ENCODE data around the gene MAGEB1. TPM values are rescaled to one million over a fixed set of nuclear protein-coding genes. Genes with fewer than 3 reads are reported as not detected.

MAGEB1 gene
- polyA plus RNA-seq, 1 experiment, result not detected

DNA sequence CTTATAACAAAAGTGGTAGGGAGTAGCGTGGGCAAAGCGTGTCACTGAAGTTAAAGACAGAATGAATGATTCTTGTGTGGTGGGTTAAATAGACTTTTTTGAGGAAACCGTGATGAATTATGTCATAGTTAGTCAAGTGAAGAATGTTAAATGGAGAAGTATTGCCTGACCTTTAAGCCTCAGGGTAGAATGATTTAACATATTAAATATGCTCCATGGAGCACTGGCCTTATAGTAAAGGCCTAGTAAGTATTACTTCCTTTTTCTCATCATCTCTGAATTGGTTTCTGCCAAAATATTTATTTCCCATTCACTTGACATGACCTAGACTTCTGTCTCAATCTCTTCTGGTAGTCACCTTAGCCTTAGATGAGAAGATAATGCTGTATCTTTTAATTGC lies 23.7 kb downstream of the MAGEB1 start:
- no peak for TF ChIP-seq CTCF (IDR thresholded peaks at IDR 0.05; ENCODE audit: low read depth, low read length)
- Histone ChIP-seq H3K27ac (ENCODE audit: low read depth, low read length) (no peak overlapping the region), H3K4me3 (ENCODE audit: low read depth, low read length) (no peak overlapping the region), H3K9me3 (ENCODE audit: control insufficient read depth, insufficient read depth, low read length) (no peaks in the 10 kb centered on the region), H3K27me3 (ENCODE audit: control insufficient read depth, insufficient read depth, low read length) (no peaks in the 10 kb centered on the region)
- POLR2A ChIA-PET, result no interaction called here
- no peak for DNase-seq (ENCODE audit: low read depth, low spot score)
- CTCF ChIA-PET, result no interaction called here

GRCh38 chrX:30275498-30275897 lies 28.6 kb downstream of the MAGEB1 start:
- POLR2A ChIA-PET, result no interaction called here
- Histone ChIP-seq H3K27ac (ENCODE audit: low read depth, low read length) (no peak overlapping the region), H3K27me3 (ENCODE audit: control insufficient read depth, insufficient read depth, low read length) (no peaks in the 10 kb centered on the region), H3K9me3 (ENCODE audit: control insufficient read depth, insufficient read depth, low read length) (no peaks in the 10 kb centered on the region), H3K4me3 (ENCODE audit: low read depth, low read length) (no peak overlapping the region)
- CTCF ChIA-PET, result interaction anchor here (1.3 kb wide), 1 partner anchor 11 kb away, joined by 4 read pairs; no protein-coding TSS in a partner anchor
- DNase-seq (ENCODE audit: low read depth, low spot score), result no peak
- TF ChIP-seq CTCF (IDR thresholded peaks at IDR 0.05; ENCODE audit: low read depth, low read length), result peak; percentile 30; the same call in 1 of the 2 replicates

DNA sequence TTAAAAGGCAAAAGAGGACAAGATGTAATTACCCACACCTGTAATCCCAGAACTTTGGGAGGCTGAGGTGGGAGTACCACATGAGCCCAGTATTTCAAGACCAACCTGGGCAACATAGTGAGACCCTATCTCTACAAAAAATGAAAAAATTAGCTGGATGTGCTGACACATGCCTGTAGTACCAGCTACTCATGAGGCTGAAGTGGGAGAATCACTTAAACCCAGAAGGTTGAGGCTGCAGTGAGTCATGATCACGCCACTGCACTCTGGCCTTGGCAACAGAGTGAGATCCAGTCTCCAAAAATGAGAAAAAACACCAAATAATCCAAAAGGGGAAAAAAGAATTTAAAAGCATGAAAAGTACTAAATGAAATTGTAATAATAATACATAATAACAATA lies 31.4 kb downstream of the MAGEB1 start:
- H3K4me3 ChIP-seq (ENCODE audit: low read depth, low read length), result no peak overlapping the region
- H3K27me3 ChIP-seq (ENCODE audit: control insufficient read depth, insufficient read depth, low read length), result no peaks in the 10 kb centered on the region
- CTCF ChIA-PET, result no interaction called here
- no peak for TF ChIP-seq CTCF (IDR thresholded peaks at IDR 0.05; ENCODE audit: low read depth, low read length)
- POLR2A ChIA-PET, result no interaction called here
- H3K27ac ChIP-seq (ENCODE audit: low read depth, low read length), result no peak overlapping the region
- H3K9me3 ChIP-seq (ENCODE audit: control insufficient read depth, insufficient read depth, low read length), result no peaks in the 10 kb centered on the region
- no peak for DNase-seq (ENCODE audit: low read depth, low spot score)

DNA sequence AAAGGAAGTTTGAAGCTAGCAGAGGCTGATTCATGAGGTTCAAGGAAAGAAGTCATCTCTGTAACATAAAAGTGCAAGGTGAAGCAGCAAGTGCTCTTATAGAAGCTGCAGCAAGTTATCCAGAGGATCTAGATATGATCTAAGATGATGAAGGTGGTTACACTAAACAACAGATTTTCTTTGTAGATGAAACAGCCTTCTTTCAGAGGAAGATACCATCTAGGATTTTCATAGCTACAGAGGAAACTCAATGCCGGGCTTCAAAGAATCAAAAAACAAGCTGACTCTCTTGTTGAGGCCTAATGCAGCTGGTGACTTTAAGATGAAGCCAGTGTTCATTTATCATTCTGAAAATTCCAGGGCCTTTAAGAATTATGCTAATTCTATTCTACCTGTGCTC lies 33.5 kb downstream of the MAGEB1 start:
- no peaks in the 10 kb centered on the region for H3K27me3 ChIP-seq (ENCODE audit: control insufficient read depth, insufficient read depth, low read length)
- POLR2A ChIA-PET, result no interaction called here

GRCh38 chrX:30282527-30282926 lies 35.6 kb downstream of the MAGEB1 start:
- TF ChIP-seq CTCF (IDR thresholded peaks at IDR 0.05; ENCODE audit: low read depth, low read length), result no peak
- Histone ChIP-seq H3K9me3 (ENCODE audit: control insufficient read depth, insufficient read depth, low read length) (no peaks in the 10 kb centered on the region), H3K27me3 (ENCODE audit: control insufficient read depth, insufficient read depth, low read length) (no peaks in the 10 kb centered on the region), H3K4me3 (ENCODE audit: low read depth, low read length) (no peak overlapping the region), H3K27ac (ENCODE audit: low read depth, low read length) (no peak overlapping the region)
- ChIA-PET POLR2A (no interaction called here), CTCF (no interaction called here)
- DNase-seq (ENCODE audit: low read depth, low spot score), result no peak

More for the DNA sequence above, 33.5 kb downstream of the MAGEB1 start:
- Histone ChIP-seq H3K27ac (ENCODE audit: low read depth, low read length) (no peak overlapping the region), H3K4me3 (ENCODE audit: low read depth, low read length) (no peak overlapping the region), H3K9me3 (ENCODE audit: control insufficient read depth, insufficient read depth, low read length) (no peaks in the 10 kb centered on the region)
- DNase-seq (ENCODE audit: low read depth, low spot score), result no peak
- TF ChIP-seq CTCF (IDR thresholded peaks at IDR 0.05; ENCODE audit: low read depth, low read length), result no peak
- CTCF ChIA-PET, result no interaction called here

Data from AG04450 (cell line).